ENCODE results near the gene C1S.

- TF ChIP-seq CTCF (IDR thresholded peaks at IDR 0.05) (no peak), EZH2 (IDR thresholded peaks at IDR 0.05) (no peak), EZH2phosphoT487 (IDR thresholded peaks at IDR 0.05) (no peak)
Observed at GRCh38 chr12:7058850-7059395, 1.6 kb upstream of the C1S start.

Measured in neural progenitor cell (in vitro differentiated cells).